Measurements from ENCODE around the gene NPHP4. TPM values are rescaled to one million over a fixed set of nuclear protein-coding genes. Genes with fewer than 3 reads are reported as not detected.

NPHP4 gene
- total RNA-seq, 1 donor from 2014 or later, result 16.1 TPM

DNA sequence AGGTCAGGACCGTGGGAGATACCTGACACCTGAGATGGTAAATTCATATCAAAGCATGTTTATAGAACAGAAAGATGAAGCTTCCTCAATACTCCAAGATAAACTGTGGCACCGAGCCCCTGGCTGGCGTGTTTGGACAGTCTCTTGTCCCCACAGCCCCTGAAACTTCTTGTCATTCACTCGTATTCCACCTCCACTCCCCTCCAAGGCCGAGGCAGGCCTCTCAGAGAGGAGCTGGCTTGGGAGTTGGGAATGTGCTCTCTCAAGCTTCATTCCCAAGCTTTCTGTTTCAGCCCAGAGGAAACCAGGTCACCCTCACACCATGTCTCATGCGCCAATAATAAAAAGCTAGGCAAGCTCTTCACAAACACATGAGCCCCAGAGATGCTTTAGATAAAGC is 86.1 kb downstream of the NPHP4 start:
- TF ChIP-seq, protein P1, sequence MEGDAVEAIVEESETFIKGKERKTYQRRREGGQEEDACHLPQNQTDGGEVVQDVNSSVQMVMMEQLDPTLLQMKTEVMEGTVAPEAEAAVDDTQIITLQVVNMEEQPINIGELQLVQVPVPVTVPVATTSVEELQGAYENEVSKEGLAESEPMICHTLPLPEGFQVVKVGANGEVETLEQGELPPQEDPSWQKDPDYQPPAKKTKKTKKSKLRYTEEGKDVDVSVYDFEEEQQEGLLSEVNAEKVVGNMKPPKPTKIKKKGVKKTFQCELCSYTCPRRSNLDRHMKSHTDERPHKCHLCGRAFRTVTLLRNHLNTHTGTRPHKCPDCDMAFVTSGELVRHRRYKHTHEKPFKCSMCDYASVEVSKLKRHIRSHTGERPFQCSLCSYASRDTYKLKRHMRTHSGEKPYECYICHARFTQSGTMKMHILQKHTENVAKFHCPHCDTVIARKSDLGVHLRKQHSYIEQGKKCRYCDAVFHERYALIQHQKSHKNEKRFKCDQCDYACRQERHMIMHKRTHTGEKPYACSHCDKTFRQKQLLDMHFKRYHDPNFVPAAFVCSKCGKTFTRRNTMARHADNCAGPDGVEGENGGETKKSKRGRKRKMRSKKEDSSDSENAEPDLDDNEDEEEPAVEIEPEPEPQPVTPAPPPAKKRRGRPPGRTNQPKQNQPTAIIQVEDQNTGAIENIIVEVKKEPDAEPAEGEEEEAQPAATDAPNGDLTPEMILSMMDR (IDR thresholded peaks at IDR 0.05), result no peak
- no peak for DNase-seq
- intact Hi-C loops (cut with DNase I), result no loop called here

DNA sequence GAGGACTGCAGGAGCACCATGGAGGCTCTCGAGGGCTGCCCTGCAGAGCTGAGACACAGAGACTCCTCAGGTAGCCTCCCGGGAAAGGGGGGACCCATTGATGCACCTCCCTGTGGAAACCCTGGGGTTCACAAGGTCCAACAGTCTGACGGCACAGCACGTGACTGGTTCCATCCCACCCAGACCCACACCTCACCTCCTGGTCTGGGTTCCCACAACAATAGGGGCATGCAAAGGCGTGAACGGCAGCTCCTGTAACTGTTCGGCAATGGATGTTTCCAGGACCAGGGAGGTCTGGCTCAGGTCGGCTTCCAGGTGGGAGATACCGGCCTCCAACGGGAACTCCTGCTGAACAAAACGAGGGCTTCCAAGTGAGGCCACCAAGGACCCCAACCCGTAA is 86.8 kb downstream of the NPHP4 start:
- DNase-seq (no peak), ATAC-seq (no peak)
- TF ChIP-seq, protein P1 (IDR thresholded peaks at IDR 0.05), result no peak
- Histone ChIP-seq H3K4me1 (no peaks in the 10 kb centered on the region), H3K4me3 (no peak overlapping the region), H3K36me3 (peaks cover 65% of the 10 kb centered on the region), H3K9me3 (no peaks in the 10 kb centered on the region), H3K27ac (no peak overlapping the region), H3K27me3 (ENCODE audit: low read depth) (no peaks in the 10 kb centered on the region)
- intact Hi-C loops (cut with DNase I), result no loop called here

More for the DNA sequence above, 86.1 kb downstream of the NPHP4 start:
- Histone ChIP-seq H3K27ac (no peak overlapping the region), H3K36me3 (peaks cover 64% of the 10 kb centered on the region), H3K27me3 (ENCODE audit: low read depth) (no peaks in the 10 kb centered on the region), H3K4me3 (no peak overlapping the region), H3K4me1 (no peaks in the 10 kb centered on the region), H3K9me3 (no peaks in the 10 kb centered on the region)
- no peak for ATAC-seq

DNA sequence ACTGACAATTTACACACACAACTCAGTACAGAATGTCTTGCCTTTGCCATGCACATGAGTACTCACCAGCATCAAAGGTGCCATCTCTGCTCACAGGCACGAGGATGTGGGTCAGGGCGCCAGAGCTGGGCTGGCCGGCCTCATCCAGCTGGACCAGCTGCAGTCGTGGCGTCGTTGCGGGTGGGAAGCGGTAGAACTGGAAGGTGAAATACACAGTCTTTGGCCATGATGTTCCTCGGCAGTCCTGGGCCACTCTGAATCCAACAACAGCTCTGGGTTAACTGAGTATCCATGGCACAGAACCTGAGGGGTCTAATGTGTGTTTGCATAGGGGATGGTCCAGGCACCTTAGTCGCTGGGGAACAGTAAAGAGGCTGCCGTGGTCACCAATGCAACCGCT is 87.7 kb downstream of the NPHP4 start:
- H3K36me3 ChIP-seq, result peaks cover 68% of the 10 kb centered on the region
- no peak for DNase-seq

DNA sequence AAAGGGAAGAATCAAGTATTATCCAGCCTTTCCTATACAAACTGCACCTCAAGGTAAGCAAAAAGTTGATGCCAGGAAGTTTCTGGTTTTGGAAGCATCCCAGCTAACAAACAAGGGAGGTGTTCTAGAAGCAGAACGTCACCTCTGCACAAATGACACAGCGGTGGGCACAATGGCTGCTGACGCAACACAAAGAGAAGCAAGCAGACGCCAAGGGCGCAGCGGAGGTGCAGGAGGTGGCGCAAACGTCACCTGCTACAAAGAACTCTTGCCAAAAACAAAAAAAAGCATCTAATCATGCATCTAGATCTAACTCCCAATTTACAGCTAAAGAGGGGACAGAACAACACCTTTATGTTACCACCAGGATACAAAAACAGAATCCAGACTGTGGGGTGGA is 88.5 kb downstream of the NPHP4 start:
- Histone ChIP-seq H3K27ac (no peak overlapping the region), H3K36me3 (peaks cover 68% of the 10 kb centered on the region), H3K4me3 (no peak overlapping the region), H3K27me3 (ENCODE audit: low read depth) (no peaks in the 10 kb centered on the region), H3K4me1 (no peaks in the 10 kb centered on the region), H3K9me3 (no peaks in the 10 kb centered on the region)
- TF ChIP-seq, protein P1 (IDR thresholded peaks at IDR 0.05), result no peak
- no peak for DNase-seq
- intact Hi-C loops (cut with DNase I), result no loop called here
- ATAC-seq, result no peak

More for the DNA sequence above, 87.7 kb downstream of the NPHP4 start:
- Histone ChIP-seq H3K9me3 (no peaks in the 10 kb centered on the region), H3K4me1 (no peaks in the 10 kb centered on the region), H3K27ac (no peak overlapping the region), H3K4me3 (no peak overlapping the region), H3K27me3 (ENCODE audit: low read depth) (no peaks in the 10 kb centered on the region)
- no peak for ATAC-seq
- TF ChIP-seq, protein P1 (IDR thresholded peaks at IDR 0.05), result no peak
- intact Hi-C loops (cut with DNase I), result no loop called here

DNA sequence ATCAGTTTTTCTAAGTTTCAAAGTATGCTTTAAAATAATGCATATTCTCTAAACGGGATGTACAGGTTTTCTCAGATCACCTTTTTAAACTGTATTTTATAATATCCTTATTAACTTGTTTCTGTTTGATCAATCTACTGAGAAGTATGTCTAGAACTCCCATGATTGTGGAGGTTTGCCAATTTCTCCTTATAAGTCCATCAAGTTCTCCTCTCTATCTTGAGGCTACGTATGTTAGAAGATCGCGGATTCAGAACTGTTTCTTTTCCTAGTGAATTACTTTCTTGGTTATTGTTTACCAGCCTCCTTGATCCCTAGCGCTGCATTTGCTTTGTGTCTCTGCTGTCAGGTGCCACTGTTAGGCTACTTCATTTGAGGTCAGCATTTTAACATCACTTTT is 89.2 kb downstream of the NPHP4 start:
- ATAC-seq (no peak), DNase-seq (no peak)
- intact Hi-C loops (cut with DNase I), result no loop called here
- H3K9me3 ChIP-seq, result no peaks in the 10 kb centered on the region
- no peaks in the 10 kb centered on the region for H3K4me1 ChIP-seq
- TF ChIP-seq, protein P1 (IDR thresholded peaks at IDR 0.05), result no peak
- peaks cover 64% of the 10 kb centered on the region for H3K36me3 ChIP-seq
- H3K27me3 ChIP-seq (ENCODE audit: low read depth), result no peaks in the 10 kb centered on the region
- H3K27ac ChIP-seq, result no peak overlapping the region
- no peak overlapping the region for H3K4me3 ChIP-seq

DNA sequence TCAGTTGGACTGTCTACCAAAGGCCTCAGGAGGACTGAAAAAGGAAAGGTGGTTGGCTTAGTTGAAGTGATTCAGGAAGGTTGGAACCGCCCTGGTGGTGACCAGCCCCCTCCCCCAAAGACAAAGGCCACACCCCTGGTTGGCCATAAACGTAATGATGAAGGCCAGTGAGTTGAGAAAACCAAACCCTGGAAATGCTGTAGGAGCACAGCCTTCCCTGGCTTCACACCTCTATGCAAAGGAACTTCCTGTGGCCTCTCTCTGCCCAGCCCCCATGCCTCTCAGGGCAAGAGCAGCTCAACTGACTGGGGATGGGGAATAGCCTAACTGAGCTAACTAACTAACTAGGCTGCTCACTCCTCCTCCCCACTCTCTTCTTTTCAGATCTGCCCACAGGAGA is 90.4 kb downstream of the NPHP4 start:
- DNase-seq, result no peak
- H3K27me3 ChIP-seq (ENCODE audit: low read depth), result no peaks in the 10 kb centered on the region

More for the DNA sequence above, 90.4 kb downstream of the NPHP4 start:
- no peaks in the 10 kb centered on the region for H3K4me1 ChIP-seq
- TF ChIP-seq, protein P1 (IDR thresholded peaks at IDR 0.05), result no peak
- H3K27ac ChIP-seq, result no peak overlapping the region
- no peak for ATAC-seq
- intact Hi-C loops (cut with DNase I), result no loop called here
- no peaks in the 10 kb centered on the region for H3K9me3 ChIP-seq
- peaks cover 62% of the 10 kb centered on the region for H3K36me3 ChIP-seq
- no peak overlapping the region for H3K4me3 ChIP-seq
